ENCODE data around the gene NRDC. TPM values are rescaled to one million over a fixed set of nuclear protein-coding genes. Genes with fewer than 3 reads are reported as not detected.

NRDC gene
- total and polyA plus RNA-seq, 10 of the 15 experiments (the other 5 are each of a cell fraction or from before 2014, with no cell fraction given) = 50.1 to 134 (median 90.4) TPM

DNA sequence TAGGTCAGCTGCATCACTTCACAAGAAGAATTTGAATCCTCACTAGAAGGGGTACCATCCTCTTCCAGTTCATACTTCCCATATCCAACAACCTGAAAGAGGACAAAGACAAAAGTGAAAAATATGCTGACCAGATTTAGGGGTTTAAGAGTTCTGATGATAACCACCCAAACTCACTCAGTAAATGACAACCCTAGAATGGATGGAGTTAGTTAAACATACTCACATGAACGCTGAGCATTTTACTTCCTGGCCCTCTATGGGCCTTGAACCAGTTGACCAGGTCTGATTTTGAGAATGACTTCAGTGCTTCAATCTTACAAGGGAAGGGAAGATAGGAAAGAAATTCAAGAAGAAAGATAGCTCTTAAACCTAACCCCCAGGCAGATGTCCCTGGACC, 89.2 kb downstream of the NRDC start (continued):
- TF ChIP-seq, protein P1, sequence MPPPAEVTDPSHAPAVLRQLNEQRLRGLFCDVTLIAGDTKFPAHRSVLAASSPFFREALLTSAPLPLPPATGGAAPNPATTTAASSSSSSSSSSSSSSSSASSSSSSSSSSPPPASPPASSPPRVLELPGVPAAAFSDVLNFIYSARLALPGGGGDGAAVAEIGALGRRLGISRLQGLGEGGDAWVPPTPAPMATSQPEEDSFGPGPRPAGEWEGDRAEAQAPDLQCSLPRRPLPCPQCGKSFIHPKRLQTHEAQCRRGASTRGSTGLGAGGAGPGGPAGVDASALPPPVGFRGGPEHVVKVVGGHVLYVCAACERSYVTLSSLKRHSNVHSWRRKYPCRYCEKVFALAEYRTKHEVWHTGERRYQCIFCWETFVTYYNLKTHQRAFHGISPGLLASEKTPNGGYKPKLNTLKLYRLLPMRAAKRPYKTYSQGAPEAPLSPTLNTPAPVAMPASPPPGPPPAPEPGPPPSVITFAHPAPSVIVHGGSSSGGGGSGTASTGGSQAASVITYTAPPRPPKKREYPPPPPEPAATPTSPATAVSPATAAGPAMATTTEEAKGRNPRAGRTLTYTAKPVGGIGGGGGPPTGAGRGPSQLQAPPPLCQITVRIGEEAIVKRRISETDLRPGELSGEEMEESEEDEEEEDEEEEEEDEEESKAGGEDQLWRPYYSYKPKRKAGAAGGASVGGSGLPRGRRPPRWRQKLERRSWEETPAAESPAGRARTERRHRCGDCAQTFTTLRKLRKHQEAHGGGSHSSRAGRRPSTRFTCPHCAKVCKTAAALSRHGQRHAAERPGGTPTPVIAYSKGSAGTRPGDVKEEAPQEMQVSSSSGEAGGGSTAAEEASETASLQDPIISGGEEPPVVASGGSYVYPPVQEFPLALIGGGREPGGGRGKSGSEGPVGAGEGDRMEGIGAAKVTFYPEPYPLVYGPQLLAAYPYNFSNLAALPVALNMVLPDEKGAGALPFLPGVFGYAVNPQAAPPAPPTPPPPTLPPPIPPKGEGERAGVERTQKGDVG (CRISPR knock-in tag; IDR thresholded peaks at IDR 0.05) = no peak
- no peak for TF ChIP-seq STAT1 (conservative IDR thresholded peaks at IDR 0.05)

- H3K4me1 ChIP-seq (ENCODE audit: control insufficient read depth, insufficient read depth, low read length) = no peaks in the 10 kb centered on the region
- H4K20me1 ChIP-seq (ENCODE audit: control insufficient read depth, insufficient read depth) = no peaks in the 10 kb centered on the region
- peaks cover 21 to 56% of the 10 kb centered on the region in 2 experiments for H3K36me3 ChIP-seq (ENCODE audit: control insufficient read depth in 2 of 2, insufficient read depth in 2 of 2, low read length in 1 of 2)
- FAIRE-seq (no peak), ATAC-seq (no peak), DNase-seq (ENCODE audit: low read depth, low spot score) (no peak)
- H3K27ac ChIP-seq (ENCODE audit: control insufficient read depth, insufficient read depth) = no peak overlapping the region
- SMC1A ChIA-PET (ENCODE audit: uncharacterized antibody, unreplicated experiment) = interaction anchor here (1.0 to 1.9 kb wide), 2 partner anchors 11 to 20 kb away, joined by 3 to 5 read pairs; no protein-coding TSS in a partner anchor
- RAD21 ChIA-PET (ENCODE audit: unreplicated experiment) = no interaction called here
- H2AFZ ChIP-seq (ENCODE audit: control insufficient read depth, low read depth, low read length) = no peak overlapping the region
- in situ Hi-C loops (cut with MboI) (no loop called here), intact Hi-C loops (cut with micrococcal nuclease; ENCODE audit: unreplicated experiment) (no loop called here)
- H3K27me3 ChIP-seq (replicated peaks in 1 of 2; ENCODE audit: control insufficient read depth in 2 of 2, insufficient read depth in 2 of 2, low read length in 1 of 2) = no peaks in the 10 kb centered on the region
- H3K9me3 ChIP-seq (replicated peaks; ENCODE audit: control insufficient read depth, insufficient read depth, low read length) = no peaks in the 10 kb centered on the region
- CTCF ChIA-PET = no interaction called here
- no peak overlapping the region for H3K4me3 ChIP-seq
- BruUV-seq (replicated peaks) = no TSS peak
- POLR2A ChIA-PET = interaction anchor here (0.5 kb wide), 1 partner anchor 302 kb away, joined by 4 read pairs; no protein-coding TSS in a partner anchor
- no peak overlapping the region for H3K4me2 ChIP-seq (ENCODE audit: control insufficient read depth, insufficient read depth)
- no peak overlapping the region for H3K9ac ChIP-seq (ENCODE audit: control insufficient read depth, insufficient read depth, low read length)
- H3K79me2 ChIP-seq (ENCODE audit: control insufficient read depth, insufficient read depth, low read length) = no peaks in the 10 kb centered on the region
- 96% methylated on average over 2 of the region's 2 CpGs for WGBS (ENCODE audit: insufficient coverage, insufficient replicate concordance, low lambda C conversion rate, missing lambda C conversion rate)
- no peak for TF ChIP-seq CREM (IDR thresholded peaks at IDR 0.05; ENCODE audit: low read depth)
- TF ChIP-seq KDM1A (IDR thresholded peaks at IDR 0.05; ENCODE audit: borderline replicate concordance) = no peak
- no peak for TF ChIP-seq ETV6 (conservative IDR thresholded peaks at IDR 0.05 in 1 of 2, IDR thresholded peaks at IDR 0.05 in 1 of 2; ENCODE audit: borderline replicate concordance in 1 of 2, low read depth in 1 of 2)
- TF ChIP-seq, protein P2, sequence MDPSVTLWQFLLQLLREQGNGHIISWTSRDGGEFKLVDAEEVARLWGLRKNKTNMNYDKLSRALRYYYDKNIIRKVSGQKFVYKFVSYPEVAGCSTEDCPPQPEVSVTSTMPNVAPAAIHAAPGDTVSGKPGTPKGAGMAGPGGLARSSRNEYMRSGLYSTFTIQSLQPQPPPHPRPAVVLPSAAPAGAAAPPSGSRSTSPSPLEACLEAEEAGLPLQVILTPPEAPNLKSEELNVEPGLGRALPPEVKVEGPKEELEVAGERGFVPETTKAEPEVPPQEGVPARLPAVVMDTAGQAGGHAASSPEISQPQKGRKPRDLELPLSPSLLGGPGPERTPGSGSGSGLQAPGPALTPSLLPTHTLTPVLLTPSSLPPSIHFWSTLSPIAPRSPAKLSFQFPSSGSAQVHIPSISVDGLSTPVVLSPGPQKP (IDR thresholded peaks at IDR 0.05; ENCODE audit: low read depth, low read length) = no peak
- no peak for TF ChIP-seq EED (IDR thresholded peaks at IDR 0.05; ENCODE audit: low read depth)
- TF ChIP-seq, protein P3, sequence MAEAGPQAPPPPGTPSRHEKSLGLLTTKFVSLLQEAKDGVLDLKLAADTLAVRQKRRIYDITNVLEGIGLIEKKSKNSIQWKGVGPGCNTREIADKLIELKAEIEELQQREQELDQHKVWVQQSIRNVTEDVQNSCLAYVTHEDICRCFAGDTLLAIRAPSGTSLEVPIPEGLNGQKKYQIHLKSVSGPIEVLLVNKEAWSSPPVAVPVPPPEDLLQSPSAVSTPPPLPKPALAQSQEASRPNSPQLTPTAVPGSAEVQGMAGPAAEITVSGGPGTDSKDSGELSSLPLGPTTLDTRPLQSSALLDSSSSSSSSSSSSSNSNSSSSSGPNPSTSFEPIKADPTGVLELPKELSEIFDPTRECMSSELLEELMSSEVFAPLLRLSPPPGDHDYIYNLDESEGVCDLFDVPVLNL (IDR thresholded peaks at IDR 0.05; ENCODE audit: low read depth, low read length) = no peak
- TF ChIP-seq MYB (IDR thresholded peaks at IDR 0.05; ENCODE audit: borderline replicate concordance, low read depth, low read length) = no peak
- no peak for TF ChIP-seq SIX5 (IDR thresholded peaks at IDR 0.05; ENCODE audit: low read depth, low read length, severe bottlenecking)
- no peak for TF ChIP-seq SPI1 (IDR thresholded peaks at IDR 0.05; ENCODE audit: borderline replicate concordance, insufficient read depth, low read depth, low read length)
- TF ChIP-seq POLR2AphosphoS5 (IDR thresholded peaks at IDR 0.05; ENCODE audit: low read length) = no peak
- TF ChIP-seq HDAC6 (IDR thresholded peaks at IDR 0.05; ENCODE audit: unreplicated experiment) = no peak
- no peak for TF ChIP-seq MTA3 (IDR thresholded peaks at IDR 0.05; ENCODE audit: borderline replicate concordance, low read length)
- no peak for TF ChIP-seq RUNX3 (IDR thresholded peaks at IDR 0.05; ENCODE audit: low read length)
- TF ChIP-seq ZZZ3 (IDR thresholded peaks at IDR 0.05; ENCODE audit: control insufficient read depth, insufficient read length, low read depth) = no peak
- TF ChIP-seq SUZ12 (IDR thresholded peaks at IDR 0.05; ENCODE audit: unreplicated experiment) = no peak
- TF ChIP-seq, protein P4, sequence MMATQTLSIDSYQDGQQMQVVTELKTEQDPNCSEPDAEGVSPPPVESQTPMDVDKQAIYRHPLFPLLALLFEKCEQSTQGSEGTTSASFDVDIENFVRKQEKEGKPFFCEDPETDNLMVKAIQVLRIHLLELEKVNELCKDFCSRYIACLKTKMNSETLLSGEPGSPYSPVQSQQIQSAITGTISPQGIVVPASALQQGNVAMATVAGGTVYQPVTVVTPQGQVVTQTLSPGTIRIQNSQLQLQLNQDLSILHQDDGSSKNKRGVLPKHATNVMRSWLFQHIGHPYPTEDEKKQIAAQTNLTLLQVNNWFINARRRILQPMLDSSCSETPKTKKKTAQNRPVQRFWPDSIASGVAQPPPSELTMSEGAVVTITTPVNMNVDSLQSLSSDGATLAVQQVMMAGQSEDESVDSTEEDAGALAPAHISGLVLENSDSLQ (IDR thresholded peaks at IDR 0.05) = no peak
These were observed 89.6 kb downstream of the NRDC start for GRCh38 chr1:51788938-51789337.

Measured in GM12878 (cell line).